GM18868 (cell line): ENCODE data around the gene ZNRF1.
A peak's percentile ranks its signal among the peaks of the same experiment; 100 is the strongest.
"Not testable (repeated sequence)": the region's sequence is repeated elsewhere in the genome, so short reads cannot be mapped to it uniquely, and the experiment has no call there.

ENCODE experiments used
- ATAC-seq: cut with Tn5 transposase; IDR thresholded peaks from one replicate; pipeline ENCODE4 v1.9.1; 2021; ENCODE audit warnings: mild to moderate bottlenecking, moderate library complexity; ENCODE audit not compliant: unreplicated experiment

Gene ZNRF1

DNA sequence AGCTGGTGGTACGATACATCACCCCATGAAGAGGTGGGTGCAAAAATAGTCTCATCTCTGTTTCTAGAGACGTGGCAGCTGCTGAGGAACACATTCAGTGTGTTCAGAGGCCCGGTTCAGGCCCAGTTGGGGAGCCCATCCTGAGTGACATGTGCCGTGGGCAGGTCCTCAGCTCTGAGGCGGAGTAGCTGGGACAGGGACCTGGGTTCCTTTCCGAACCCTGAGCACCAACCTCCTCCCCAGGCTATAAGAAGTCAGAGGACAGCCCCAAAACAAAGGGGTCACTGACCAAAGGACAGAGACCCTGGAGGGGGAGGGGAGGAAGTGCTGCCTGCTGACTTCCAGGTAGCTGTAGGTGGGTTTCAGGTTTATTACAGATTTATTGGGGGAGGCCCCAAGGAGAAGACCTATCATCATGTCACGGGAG lies 112.7 kb downstream of the ZNRF1 start:
- ATAC-seq, result peak; percentile 3

DNA sequence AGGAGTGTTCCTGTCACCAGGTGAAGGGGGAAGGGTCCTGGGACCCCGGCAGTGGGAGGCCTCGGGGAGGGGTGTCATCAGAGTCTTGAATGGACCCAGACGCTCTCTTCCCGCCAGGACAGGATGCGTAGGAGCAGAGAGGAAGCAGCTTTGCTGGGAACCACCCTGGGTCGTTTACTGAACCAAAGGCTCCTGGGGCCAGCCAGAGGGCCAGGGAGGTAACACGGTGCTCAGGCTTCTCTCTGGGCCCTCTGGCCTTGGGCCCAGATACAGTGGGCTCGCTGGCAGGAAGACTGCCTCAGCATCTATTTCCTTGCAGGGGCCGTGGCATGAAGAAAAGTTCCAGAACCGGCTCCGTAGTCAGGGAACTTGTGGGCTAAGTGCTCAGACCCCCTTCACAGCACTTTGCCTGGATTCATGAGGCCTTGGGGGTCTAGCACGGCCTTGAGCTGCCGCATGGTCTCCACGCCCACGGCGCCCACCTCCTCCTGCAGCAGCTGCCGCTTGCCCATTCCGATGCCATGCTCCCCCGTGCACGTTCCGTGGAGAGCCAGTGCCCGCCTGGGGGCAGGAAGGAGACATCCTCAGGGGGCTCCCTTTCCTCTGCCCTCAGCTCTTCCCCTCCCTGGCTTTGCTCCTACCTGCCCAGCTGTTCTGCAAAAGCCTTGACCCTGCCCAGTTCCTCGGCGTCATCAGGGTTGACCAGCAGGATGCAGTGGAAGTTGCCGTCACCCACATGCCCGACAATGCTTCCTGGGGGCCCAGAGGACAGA lies 113.3 kb downstream of the ZNRF1 start:
- no peak for ATAC-seq

DNA sequence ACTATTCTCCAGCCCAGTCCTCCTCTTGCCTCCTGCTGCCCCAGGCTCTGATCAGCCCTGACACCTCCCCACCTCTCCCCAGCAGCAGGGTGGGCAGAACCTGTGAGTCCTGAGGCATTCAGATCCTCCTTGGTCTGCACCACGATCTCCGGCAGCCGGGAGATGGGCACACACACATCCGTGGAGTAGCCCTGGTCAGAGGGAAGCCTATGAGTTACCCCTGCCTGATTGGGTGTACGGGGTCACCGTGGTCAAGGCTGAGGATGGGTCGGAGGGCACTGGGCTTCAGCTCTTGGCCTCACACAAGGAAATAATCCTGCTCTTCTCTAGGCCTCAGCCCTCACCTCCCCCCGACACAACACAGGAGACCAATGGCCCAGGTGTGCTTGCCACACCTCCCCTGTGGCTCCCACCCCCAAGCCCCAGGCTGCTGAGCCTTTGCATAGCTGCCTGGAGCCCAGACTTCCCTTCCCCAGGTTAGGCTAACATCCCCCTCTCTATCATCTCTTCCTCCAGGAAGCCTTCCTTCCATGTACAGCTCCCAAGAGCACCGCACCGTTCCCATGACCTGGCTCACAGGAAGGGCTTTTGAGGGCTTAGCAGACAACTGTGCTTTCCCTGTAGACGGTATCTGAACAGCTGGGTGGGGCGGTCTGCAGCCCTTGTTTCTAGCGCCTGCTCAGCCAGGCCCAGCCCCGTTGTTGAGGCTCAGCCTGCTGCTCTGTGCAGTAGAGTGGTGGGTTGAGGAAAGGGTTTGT lies 114.1 kb downstream of the ZNRF1 start:
- no peak for ATAC-seq

DNA sequence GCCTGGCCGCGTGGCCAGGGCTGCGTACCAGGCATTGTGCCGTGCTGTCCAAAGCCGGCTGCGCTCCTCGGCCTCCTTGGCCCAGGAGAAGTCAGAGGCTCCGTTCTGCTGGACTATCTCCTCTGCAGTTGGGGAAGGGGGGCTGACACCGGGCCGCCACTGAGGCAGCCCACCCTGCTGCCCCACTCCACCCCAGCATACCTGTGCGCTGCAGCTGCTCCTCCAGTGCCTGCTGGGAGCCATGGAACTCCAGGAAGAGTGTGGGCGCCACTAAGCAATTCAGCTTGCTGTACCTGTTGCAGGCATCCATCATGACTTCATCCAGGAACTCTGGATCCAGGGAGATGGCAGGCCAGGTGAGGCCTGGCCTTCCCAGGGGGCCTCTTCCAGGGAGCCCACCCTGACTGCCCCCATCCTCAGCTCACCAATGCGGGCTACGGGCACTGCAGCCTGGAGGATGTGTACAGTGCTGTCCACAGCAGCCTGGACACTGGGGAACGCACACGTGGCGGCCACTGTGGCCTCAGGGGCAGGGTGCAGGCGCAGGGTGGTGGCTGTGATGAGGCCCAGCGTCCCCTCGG lies 114.8 kb downstream of the ZNRF1 start:
- ATAC-seq, result no peak

DNA sequence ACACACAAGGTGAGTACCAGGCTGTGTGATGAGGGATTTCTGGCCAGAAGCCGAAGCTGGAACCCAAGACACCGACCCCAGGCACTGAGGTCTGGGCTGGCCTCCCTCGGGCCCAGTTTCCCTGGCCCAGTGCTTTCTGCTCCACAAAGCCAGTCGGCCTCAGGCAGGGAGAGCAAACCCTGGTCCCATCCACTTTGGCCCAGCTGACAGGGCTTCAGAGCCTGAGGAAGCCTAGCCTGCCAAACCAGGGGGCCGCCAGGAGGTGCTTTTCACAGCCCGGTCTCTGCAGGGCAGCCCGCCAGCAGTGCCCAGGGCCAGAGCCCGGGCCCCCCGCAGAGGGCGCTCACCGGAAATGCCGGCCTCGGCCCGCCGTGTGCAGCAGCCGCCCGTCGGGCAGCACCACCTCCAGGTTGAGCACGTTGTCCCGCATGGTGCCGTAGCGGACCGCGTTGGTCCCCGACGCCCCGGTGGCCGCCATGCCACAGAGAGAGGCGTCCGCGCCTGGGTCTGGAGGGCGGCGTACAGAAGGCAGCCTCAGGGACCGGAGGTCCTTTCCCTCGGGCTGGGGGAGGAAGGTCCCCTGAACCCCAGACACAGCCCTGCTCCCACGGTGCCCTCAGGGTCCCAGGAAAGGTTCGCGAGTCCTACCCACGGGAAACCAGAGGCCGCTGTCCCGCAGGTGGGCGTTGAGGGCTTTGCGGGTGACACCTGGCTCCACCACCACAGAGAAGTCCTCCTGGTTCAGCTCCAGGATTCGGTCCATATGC lies 115.5 kb downstream of the ZNRF1 start:
- ATAC-seq, result no peak

DNA sequence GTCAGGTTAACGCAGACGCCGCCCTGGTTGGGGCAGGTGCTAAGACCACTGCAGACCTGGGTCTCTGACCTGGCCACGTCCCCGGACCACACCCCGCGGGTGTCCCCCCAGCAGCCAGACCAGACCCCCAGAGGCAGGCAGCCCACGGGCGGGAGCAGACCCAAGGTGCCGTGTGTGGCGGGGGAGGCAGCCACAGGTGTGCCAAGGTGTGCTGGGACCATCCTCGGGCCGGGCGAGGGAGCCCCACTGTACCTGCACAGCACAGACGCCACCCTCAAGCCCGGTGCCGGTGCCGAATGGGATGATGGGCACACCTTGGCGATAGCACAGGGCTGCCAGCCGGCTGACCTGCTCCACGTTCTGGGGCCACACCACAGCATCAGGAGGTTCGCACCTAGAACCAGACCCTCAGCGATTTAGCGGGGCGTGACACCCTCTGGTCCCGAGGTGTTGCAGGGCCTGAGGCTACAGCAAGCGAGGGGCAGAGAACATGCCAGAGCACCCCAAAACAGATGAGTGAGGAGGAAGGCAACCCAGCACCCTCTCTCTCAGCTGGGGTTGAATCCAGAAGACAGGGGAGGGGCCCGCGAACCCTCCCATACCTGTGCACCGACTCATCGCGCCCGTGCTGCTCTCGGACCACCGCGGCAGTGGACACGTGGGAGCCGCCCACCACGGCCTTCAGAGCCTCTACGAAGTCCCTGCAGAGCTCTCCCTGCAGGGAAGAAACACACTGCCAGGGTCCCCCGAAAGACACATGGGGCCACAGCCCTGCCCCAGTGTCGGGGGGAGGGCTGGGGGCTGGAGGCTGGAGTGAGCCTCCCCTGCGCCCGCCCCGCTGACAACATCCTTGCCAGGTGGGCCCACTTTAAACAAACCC lies 116.4 kb downstream of the ZNRF1 start:
- ATAC-seq, result no peak

DNA sequence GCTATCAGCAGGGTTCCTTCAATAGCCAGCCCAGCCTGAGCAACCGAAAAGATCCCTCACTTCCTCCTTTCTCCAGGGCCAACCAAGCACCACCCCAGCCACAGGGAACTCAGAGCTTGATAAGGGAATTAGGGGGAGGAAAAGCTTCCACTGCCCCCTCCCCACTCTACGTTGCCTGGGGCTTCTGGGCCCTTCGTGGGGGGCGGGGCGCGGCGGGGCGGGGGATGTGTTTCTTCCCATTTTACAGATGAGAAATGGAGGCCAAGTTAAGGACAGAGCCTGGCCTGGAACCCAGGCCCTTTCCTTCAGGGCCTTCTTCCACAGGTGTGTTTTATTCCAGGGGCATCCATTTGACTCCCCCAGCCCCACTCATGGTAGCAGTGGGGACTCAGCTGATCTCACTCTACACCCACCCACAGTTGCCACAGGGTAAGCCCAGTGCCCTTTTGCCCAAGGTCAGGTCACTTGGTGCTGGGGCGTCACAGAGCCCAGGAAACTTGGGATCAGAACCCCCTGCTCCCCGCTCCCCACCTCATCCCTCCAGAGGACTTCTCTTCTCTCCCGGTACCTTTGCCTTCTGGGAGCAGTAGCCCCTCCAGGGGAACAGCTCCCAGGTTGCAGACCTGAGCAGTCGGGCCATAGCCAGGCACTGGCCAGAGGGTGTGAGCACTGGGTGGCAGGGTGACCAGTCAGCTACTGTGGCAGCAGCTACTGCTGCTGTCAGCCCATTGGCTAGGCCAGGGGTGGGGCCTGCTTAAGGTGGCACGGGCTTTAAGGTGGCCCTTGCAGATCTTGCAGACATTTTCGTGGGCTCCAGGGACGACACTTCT lies 117.5 kb downstream of the ZNRF1 start, which contains the start of gene LDHD:
LDHD (minus strand) TSS at position 700 of the 830 bp plus-strand sequence; CDS start at position 640, 60 bp downstream.
- ATAC-seq, result no peak

DNA sequence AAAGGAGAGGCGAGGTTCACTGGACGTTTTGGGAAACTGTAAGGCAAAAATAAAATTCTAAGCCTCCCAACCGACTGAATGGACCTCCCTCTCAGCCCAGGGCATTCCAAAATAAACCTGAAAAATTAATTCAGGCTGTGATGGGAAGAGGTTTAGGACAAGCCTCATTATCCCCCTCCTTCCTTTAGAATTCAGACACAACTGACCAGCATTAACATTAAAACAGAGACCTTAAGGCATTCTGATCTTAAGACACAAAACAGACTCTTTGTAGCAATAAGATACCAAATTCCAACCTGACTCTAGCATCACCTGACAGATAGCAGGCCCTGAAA lies 118.1 kb downstream of the ZNRF1 start:
- no peak for ATAC-seq

DNA sequence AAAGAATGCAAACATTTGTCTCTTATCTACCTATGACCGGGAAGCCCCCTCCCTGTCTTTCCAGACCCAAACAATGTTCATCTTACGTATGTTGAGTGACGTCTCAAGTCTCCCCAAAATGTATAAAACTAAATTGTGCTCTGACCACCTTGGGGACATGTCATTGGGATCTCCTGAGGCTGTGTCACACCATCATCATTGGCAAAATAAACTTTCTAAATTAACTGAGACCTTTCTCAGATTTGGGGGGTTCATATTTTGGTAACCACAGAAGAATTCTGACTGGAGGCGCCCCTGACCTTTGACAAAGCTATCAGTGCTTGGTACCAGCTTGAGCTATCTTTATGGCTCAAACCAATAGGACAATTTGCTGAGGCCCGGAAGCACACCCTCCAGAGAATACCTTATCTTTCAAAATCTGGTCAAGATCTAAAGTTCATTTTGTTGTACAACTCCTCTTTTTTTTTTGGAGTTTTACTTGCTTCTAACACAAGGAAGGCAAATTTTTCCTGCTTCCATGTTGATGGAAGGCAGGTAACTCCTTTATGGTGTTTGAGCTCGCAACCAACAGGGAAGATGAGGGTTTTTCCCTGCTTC lies 120.2 kb downstream of the ZNRF1 start:
- no peak for ATAC-seq

DNA sequence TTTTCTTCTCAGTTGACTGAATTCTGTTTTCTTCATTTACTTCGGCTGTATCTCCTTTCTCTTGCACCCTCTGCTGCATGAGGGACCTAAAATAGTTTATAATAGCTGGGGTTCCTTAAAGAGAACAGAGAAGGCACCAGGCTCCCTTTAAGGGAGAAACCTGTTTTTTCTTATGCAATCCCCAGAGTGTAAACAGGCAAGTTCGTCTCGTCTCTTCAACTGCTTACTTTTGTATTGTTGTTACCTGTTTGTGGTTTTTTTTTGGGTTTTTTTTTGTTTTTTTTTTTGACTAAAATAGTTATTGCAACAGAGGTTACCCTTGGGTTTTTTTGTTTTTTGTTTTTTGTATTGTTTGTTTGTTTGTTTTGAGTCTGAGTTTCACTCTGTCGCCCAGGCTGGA lies 121.4 kb downstream of the ZNRF1 start:
- no peak for ATAC-seq

DNA sequence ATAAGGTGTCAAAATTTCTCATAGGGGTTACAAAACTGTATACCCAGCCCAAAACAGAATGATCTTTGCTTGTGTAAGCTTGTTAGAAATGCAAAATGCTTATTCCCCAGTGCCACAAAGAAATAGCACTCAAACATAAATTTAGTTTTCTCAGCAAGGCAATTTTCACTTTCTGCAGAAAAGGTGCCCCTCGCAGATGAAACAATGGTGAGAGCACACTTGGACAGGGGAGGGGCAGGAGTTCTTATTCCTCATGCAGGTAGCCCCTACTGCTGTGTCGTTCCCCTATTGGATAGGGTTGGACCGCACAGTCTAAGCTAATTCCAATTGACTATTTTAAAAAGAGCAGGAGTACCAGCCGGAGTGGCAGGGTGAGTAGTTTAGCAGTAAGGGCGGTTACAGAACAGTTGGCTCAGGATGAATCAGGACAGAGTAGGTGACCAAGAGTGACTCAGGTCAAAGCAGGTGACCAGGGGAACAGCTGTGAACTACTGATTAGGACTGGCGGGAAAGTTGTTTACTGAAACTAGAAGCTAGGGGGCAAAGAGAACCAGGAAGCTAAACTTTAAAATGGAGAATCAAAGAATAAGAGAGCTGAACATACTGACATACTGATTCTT lies 123.2 kb downstream of the ZNRF1 start:
- ATAC-seq, result no peak

DNA sequence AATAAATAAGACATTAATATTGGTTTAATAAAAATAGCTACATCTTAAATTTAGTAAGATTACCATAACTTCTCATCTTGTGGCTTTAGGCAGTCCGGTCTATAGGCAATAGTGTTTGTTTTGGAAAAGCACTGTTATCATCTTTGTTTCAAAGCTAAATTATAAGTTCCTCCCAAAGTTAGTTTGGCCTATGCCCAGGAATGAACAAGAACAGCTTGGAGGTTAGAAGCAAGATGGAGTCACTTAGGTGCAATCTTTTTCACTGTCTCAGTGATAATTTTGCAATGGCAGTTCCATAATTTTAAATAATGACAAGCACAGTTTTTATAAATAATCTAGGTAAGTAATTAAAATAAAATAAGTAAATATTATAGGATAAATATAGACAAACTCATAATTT lies 123.8 kb downstream of the ZNRF1 start:
- ATAC-seq, result no peak

DNA sequence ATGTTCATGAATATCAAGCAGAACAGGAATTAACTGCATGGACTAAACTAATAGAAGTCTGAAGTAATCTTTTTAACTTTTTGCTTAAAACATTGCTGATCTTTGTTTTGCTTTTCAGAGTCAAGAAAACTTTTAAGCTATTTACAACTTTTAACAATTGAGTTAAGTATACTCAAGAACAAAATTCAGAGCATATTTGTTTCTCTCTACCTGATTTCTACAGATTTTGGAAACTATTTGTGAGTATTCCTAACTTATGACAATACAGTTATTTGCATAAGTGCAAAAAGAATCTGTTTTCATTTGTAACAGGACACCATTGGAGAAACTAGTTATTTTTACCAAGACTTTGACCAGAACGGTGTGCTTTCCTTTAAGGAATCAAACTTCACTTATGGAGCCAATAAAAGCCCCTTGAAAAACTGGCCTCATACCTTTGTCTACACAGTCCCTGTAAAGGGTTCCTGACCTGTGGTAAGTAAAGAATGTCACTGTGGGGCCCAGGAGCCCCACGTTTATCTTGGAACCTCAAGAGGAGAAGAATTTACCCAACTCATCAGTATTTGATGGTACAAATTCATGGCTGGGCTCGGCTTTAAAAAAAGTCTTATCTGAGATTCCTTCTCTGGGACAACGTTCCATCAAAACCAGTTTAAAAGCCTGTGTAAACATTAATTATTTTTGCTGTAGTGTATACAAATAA lies 129.0 kb downstream of the ZNRF1 start:
- no peak for ATAC-seq

DNA sequence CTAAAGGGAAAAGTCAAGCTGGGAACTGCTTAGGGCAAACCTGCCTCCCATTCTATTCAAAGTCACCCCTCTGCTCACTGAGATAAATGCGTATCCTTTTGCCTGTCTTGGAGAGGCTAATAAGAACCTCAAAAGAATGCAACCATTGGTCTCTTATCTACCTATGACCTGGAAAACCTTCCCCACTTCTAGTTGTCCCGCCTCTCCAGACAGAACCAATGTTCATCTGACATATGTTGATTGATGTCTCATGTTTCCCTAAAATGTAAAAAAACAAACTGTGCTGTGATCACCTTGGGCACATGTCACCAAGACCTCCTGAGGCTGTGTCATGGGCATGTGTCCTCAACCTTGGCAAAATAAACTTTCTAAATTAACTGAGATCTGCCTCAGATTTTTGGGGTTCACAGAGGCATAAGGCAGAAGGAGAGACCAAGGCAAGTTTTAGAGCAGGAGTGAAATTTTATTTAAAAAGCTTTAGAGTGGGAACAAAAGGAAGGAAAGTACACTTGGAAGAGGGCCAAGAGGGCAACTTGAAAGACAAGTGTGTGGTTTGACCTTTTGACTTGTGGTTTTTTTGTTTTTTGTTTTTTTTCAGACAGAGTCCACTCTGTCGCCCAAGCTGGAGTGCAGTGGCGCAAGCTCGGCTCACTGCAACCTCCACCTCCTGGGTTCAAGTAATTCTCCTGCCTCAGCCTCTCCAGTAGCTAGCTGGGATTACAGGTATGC lies 130.8 kb downstream of the ZNRF1 start:
- not testable (repeated sequence) for ATAC-seq

DNA sequence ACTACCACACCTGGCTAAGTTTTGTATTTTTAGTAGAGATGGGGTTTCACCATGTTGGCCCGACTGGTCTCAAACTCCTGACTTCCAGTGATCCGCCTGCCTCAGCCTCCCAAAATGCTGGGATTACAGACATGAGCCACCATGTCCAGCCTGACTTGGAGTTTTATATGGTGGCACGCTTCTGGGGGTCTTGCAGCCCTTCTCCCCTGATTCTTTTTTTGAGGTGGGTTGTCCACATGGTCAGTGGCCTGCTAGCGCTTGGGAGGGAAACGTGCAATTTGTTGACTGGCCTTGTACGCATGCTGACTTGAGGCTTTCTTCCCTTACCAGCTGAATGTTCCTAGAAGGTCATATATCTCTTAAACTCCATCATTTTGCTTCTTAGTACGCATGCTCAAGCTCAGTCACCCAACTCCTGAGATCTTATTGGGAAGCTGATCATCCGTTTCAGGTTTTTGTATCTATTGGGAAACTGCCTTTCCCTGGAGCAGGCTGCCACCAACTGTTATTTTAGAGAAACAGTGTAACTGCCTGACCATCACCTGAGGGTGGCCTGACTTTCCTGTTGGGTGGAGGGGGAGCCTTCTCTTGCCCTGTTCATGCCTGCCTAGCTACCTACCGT lies 131.4 kb downstream of the ZNRF1 start:
- no peak for ATAC-seq

DNA sequence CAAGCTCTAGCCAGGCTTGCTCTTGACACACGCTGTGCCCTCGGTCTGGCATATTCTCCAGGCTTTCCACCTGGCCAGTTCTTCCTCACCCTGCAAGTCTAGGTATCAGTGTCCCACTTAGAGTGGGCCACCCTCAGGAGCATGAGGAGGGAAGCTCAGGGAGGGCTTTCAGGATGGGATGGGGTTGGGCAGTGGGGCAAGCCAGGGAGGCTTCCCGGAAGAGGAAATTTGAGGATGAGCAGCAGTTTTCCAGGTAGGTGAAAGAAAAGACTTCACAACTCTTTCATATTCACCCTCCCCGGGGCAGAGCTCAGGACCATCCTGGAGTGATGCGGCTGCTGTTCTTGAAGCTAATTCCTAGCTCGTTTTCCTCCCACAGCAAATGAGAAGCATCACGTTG lies 132.3 kb downstream of the ZNRF1 start:
- no peak for ATAC-seq

DNA sequence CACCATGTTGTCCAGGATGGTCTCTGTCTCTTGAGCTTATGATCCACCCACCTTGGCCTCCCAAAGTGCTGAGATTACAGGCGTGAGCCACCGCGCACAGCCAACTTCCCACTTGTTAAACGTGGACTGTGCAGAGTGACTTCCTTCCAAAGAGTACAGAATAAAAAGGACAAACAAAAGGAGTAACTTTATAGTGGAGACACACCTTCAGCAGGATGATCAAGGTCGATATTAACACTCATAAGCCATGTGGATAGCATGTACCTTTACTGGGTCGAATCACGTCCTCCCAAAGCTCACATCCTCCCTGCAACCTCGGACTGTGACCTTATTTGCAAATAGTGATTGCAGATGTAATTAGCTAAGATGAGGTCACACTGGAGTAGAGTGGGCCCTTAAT lies 139.4 kb downstream of the ZNRF1 start:
- no peak for ATAC-seq
